Thyroid gland (tissue), 4 donors: Measurements from ENCODE around the gene RNU6-8. TPM values are rescaled to one million over a fixed set of nuclear protein-coding genes. Genes with fewer than 3 reads are reported as not detected.

Experiments
- DNase-seq, 2 donors: peaks; one replicate each; pipeline ENCODE4 v3.0.0-alpha.2; 2019
- H3K27ac ChIP-seq, 3 donors: fragments of 200-600 bp; sonication (generic); 1 replicate in 2 of 3; 2 replicates in 1 of 3; pipeline ENCODE4 v1.5.1; 2016 to 2019; ENCODE audit warnings: mild to moderate bottlenecking in 1 of 3, moderate library complexity in 1 of 3
- H3K27me3 ChIP-seq: fragments of 200-600 bp; sonication (generic); one replicate; pipeline ENCODE4 v1.5.1; 2019
- H3K36me3 ChIP-seq, 2 donors: fragments of 200-600 bp; sonication (generic); one replicate each; pipeline ENCODE4 v1.5.1; 2016 to 2019
- H3K4me1 ChIP-seq, 2 donors: fragments of 200-600 bp; sonication (generic); one replicate each; pipeline ENCODE4 v1.5.1; 2017 to 2019
- H3K4me3 ChIP-seq, 3 donors: fragments of 200-600 bp; sonication (generic); replicated peaks in 1 of 3; 1 replicate in 2 of 3; 2 replicates in 1 of 3; pipeline ENCODE4 v1.5.1; 2016; ENCODE audit warnings: mild to moderate bottlenecking in 1 of 3
- H3K9me3 ChIP-seq: fragments of 200-600 bp; sonication (generic); one replicate; pipeline ENCODE4 v1.5.1; 2017
- CTCF ChIP-seq, 6 experiments: fragments of 200-600 bp in 3 of 6; fragments of 450-650 bp in 3 of 6; sonication (generic) in 3 of 6; IDR thresholded peaks; one replicate each; pipeline ENCODE4 v1.5.1; 2016 to 2019; ENCODE audit warnings: antibody characterized with exemption in 6 of 6, mild to moderate bottlenecking in 2 of 6, inconsistent platforms in 1 of 6, moderate library complexity in 1 of 6
- POLR2A ChIP-seq, 2 donors: fragments of 450-650 bp; IDR thresholded peaks; one replicate each; pipeline ENCODE4 v1.6.1; 2017; ENCODE audit warnings: antibody characterized with exemption in 2 of 2, mild to moderate bottlenecking in 2 of 2, moderate library complexity in 1 of 2
- WGBS, 2 donors: methylation state at CpG; one replicate each; pipeline ENCODE4 v1.1.5; 2017; 5-methylcytosine and 5-hydroxymethylcytosine counted together
- intact Hi-C: fragments of 100-400 bp; cut with DNase I; formaldehyde crosslinking; loops from one replicate; pipeline ENCODE4 v1.15.1; 2023
- total RNA-seq, 4 donors: library from RNA; depleted of rRNA; stranded (reverse); fragments of >200 nt; gene quantifications; one replicate each; pipeline ENCODE4 v1.2.3, GENCODE V29; 2016

Gene RNU6-8
- total RNA-seq, 4 donors from 2014 or later = not detected

- intact Hi-C loops = no loop called here
- DNase-seq = no peak
- H3K4me1 ChIP-seq = no peaks in the 10 kb centered on the region
- no peak overlapping the region for H3K27ac ChIP-seq
- no peaks in the 10 kb centered on the region for H3K27me3 ChIP-seq
- no peak overlapping the region for H3K4me3 ChIP-seq
- TF ChIP-seq CTCF (IDR thresholded peaks at IDR 0.05) = no peak
- TF ChIP-seq POLR2A (IDR thresholded peaks at IDR 0.05) = no peak
- 85 to 87% methylated on average over 1 of the region's 1 CpG for WGBS, 2 donors
- no peaks in the 10 kb centered on the region for H3K36me3 ChIP-seq
- H3K9me3 ChIP-seq = no peaks in the 10 kb centered on the region
These were observed 13.3 kb downstream of the RNU6-8 start for GRCh38 chr14:32189811-32190210.

- H3K27me3 ChIP-seq = no peaks in the 10 kb centered on the region
- no peaks in the 10 kb centered on the region for H3K36me3 ChIP-seq
- intact Hi-C loops = no loop called here
- no peak overlapping the region for H3K27ac ChIP-seq
- TF ChIP-seq POLR2A (IDR thresholded peaks at IDR 0.05) (no peak), CTCF (IDR thresholded peaks at IDR 0.05) (no peak)
- no peaks in the 10 kb centered on the region for H3K4me1 ChIP-seq
- DNase-seq = no peak
- no peaks in the 10 kb centered on the region for H3K9me3 ChIP-seq
- no peak overlapping the region for H3K4me3 ChIP-seq
These were observed 16.8 kb downstream of the RNU6-8 start for GRCh38 chr14:32186248-32186647.

- DNase-seq = no peak
- H3K27ac ChIP-seq = no peak overlapping the region
- H3K4me3 ChIP-seq = no peak overlapping the region
- intact Hi-C loops = no loop called here
- WGBS, 2 donors = 98 to 100% methylated on average over 1 of the region's 1 CpG
- no peaks in the 10 kb centered on the region for H3K9me3 ChIP-seq
- H3K4me1 ChIP-seq = no peaks in the 10 kb centered on the region
- no peaks in the 10 kb centered on the region for H3K27me3 ChIP-seq
- no peak for TF ChIP-seq POLR2A (IDR thresholded peaks at IDR 0.05)
- no peak for TF ChIP-seq CTCF (IDR thresholded peaks at IDR 0.05)
- H3K36me3 ChIP-seq = no peaks in the 10 kb centered on the region
These were observed 18.0 kb downstream of the RNU6-8 start for GRCh38 chr14:32185097-32185496.

DNA sequence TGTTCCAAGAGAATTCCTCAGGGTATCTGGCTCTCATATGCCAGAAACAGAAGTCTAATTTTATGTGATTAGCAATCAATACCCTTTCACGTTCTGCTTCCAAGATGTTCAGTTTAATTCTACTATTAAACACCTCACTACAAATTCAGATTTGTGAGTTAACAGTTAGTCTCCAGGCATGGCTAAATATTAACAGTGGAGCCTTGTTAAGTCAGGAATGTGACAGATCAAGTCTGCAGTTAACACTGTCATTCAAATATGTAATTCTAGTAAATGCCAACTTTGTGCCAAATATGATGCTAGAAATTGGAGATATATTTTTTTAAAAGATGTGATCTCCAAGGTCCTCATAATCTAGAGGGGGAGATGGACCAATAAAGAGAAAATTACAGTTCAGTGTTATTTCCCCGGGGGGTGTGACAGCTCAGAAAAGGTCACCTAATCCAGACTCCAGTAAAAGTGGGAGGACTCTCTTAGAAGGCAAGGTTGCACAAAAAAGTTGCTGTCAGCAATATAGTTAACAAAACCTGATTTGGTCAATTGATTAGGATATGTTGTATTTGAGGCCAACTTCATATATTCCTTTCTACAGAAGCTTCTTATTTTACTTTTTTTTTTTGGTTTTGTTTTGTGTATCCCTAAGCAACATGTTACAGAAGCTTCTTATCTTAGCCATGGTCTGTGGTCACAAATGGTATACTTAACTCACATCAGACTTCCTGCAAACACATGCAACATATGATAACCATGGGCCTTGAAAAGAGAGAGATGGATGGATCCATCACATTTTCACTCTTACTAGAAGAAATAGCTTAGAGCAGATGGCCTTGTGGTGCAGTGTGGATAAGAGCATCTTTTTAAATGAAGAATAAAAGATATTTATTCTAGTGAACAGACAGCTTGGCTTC is 19.7 kb downstream of the RNU6-8 start:
- no peaks in the 10 kb centered on the region for H3K9me3 ChIP-seq
- TF ChIP-seq CTCF (IDR thresholded peaks at IDR 0.05) = no peak
- no peak for TF ChIP-seq POLR2A (IDR thresholded peaks at IDR 0.05)
- H3K36me3 ChIP-seq = no peaks in the 10 kb centered on the region
- H3K4me3 ChIP-seq = no peak overlapping the region
- intact Hi-C loops = no loop called here
- no peaks in the 10 kb centered on the region for H3K27me3 ChIP-seq
- H3K27ac ChIP-seq = no peak overlapping the region
- DNase-seq = no peak
- 86 to 89% methylated on average over 2 of the region's 2 CpGs for WGBS, 2 donors
- no peaks in the 10 kb centered on the region for H3K4me1 ChIP-seq

DNA sequence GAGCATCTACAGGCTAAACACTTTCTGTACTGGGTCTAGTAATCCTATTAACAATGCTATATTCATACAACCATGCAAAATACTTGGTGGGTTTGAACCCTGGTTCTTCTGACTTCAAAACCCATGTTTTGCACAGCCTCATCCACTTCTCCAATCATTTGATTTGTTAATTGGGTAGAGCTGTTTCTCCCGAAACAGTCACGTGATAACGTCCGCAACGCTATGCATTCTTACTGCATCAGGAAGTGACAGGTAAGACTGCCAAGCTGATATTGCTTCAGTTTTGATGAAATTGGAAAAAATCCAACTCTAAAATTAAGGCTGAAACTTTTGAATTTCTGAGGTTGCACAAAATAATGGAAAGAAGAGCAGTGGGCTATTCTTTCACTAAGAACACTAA is 31.6 kb downstream of the RNU6-8 start:
- no peaks in the 10 kb centered on the region for H3K36me3 ChIP-seq
- intact Hi-C loops = no loop called here
- no peaks in the 10 kb centered on the region for H3K9me3 ChIP-seq
- no peak overlapping the region for H3K27ac ChIP-seq
- H3K27me3 ChIP-seq = no peaks in the 10 kb centered on the region
- TF ChIP-seq POLR2A (IDR thresholded peaks at IDR 0.05) (no peak), CTCF (IDR thresholded peaks at IDR 0.05) (no peak)
- no peak for DNase-seq
- H3K4me3 ChIP-seq = no peak overlapping the region
- 76 to 81% methylated on average over 5 of the region's 5 CpGs for WGBS, 2 donors
- H3K4me1 ChIP-seq = no peaks in the 10 kb centered on the region
